Liver (tissue), 9 donors: ENCODE results near the gene HACD4. TPM values are rescaled to one million over a fixed set of nuclear protein-coding genes. Genes with fewer than 3 reads are reported as not detected.
A peak's percentile ranks its signal among the peaks of the same experiment; 100 is the strongest.

ENCODE experiments used
- DNase-seq: peaks from one replicate; pipeline ENCODE4 v3.0.0-alpha.2; 2017; ENCODE audit warnings: low spot score
- H3K27ac ChIP-seq, 2 donors: one replicate each; pipeline ENCODE4 v1.7.0; 2013; ENCODE audit warnings: inconsistent platforms in 2 of 2, low read length in 2 of 2, control low read depth in 1 of 2, low read depth in 1 of 2, mild to moderate bottlenecking in 1 of 2
- H3K27me3 ChIP-seq, 4 donors: one replicate each; pipeline versions ENCODE4 v1.6.1 to v1.7.0; 2013; ENCODE audit warnings: low read length in 3 of 4, inconsistent platforms in 1 of 4, mild to moderate bottlenecking in 1 of 4, moderate library complexity in 1 of 4; ENCODE audit not compliant: control insufficient read depth in 4 of 4, insufficient read depth in 4 of 4
- H3K36me3 ChIP-seq, 4 donors: one replicate each; pipeline versions ENCODE4 v1.6.1 to v1.7.0; 2013; ENCODE audit warnings: low read length in 3 of 4, mild to moderate bottlenecking in 3 of 4, low read depth in 1 of 4, moderate library complexity in 1 of 4; ENCODE audit not compliant: control insufficient read depth in 4 of 4, insufficient read depth in 3 of 4
- H3K4me1 ChIP-seq, 4 donors: one replicate each; pipeline versions ENCODE4 v1.6.1 to v1.7.0; 2013; ENCODE audit warnings: low read length in 3 of 4, mild to moderate bottlenecking in 3 of 4, moderate library complexity in 1 of 4; ENCODE audit not compliant: control insufficient read depth in 4 of 4, insufficient read depth in 4 of 4
- H3K4me3 ChIP-seq, 3 donors: one replicate each; pipeline versions ENCODE4 v1.6.1 to v1.7.0; 2013; ENCODE audit warnings: low read length in 3 of 3, control low read depth in 1 of 3, low read depth in 1 of 3, mild to moderate bottlenecking in 1 of 3
- H3K9ac ChIP-seq, 2 donors: one replicate each; pipeline ENCODE4 v1.7.0; 2013; ENCODE audit warnings: low read length in 2 of 2, mild to moderate bottlenecking in 2 of 2, moderate library complexity in 2 of 2, control low read depth in 1 of 2, low read depth in 1 of 2
- H3K9me3 ChIP-seq, 4 donors: one replicate each; pipeline versions ENCODE4 v1.6.1 to v1.7.0; 2013; ENCODE audit warnings: low read length in 3 of 4; ENCODE audit not compliant: control insufficient read depth in 4 of 4
- ATF3 ChIP-seq: IDR thresholded peaks from 2 replicates; pipeline ENCODE4 v1.6.1; 2016; ENCODE audit warnings: antibody characterized with exemption
- CTCF ChIP-seq: fragments of 150-350 bp; IDR thresholded peaks from 2 replicates; pipeline ENCODE4 v1.5.1; 2017; ENCODE audit warnings: improper control_type of control experiment, low read depth, low read length; ENCODE audit not compliant: missing input control
- EGR1 ChIP-seq, 2 donors: IDR thresholded peaks; 2 replicates each; pipeline ENCODE4 v1.6.1; 2016 to 2018; ENCODE audit warnings: antibody characterized with exemption in 2 of 2, low read depth in 2 of 2
- FOXA1 ChIP-seq: IDR thresholded peaks from 2 replicates; pipeline ENCODE4 v1.6.1; 2016; ENCODE audit warnings: antibody characterized with exemption
- FOXA2 ChIP-seq: IDR thresholded peaks from 2 replicates; pipeline ENCODE4 v1.6.1; 2016; ENCODE audit warnings: antibody characterized with exemption
- GABPA ChIP-seq, 2 donors: IDR thresholded peaks in 1 of 2; conservative IDR thresholded peaks in 1 of 2; 2 replicates each; pipeline ENCODE4 v1.6.1; 2016; ENCODE audit warnings: antibody characterized with exemption in 2 of 2, mild to moderate bottlenecking in 1 of 2, moderate library complexity in 1 of 2
- HNF4A ChIP-seq, 2 donors: conservative IDR thresholded peaks; 2 replicates each; pipeline ENCODE4 v1.6.1; 2016; ENCODE audit warnings: antibody characterized with exemption in 2 of 2, mild to moderate bottlenecking in 2 of 2
- HNF4G ChIP-seq: IDR thresholded peaks from 2 replicates; pipeline ENCODE4 v1.6.1; 2016; ENCODE audit warnings: antibody characterized with exemption
- JUND ChIP-seq, 2 donors: IDR thresholded peaks; 2 replicates each; pipeline ENCODE4 v1.6.1; 2016; ENCODE audit warnings: antibody characterized with exemption in 2 of 2
- MAX ChIP-seq: IDR thresholded peaks from 2 replicates; pipeline ENCODE4 v1.6.1; 2016; ENCODE audit warnings: antibody characterized with exemption
- NR2F2 ChIP-seq: IDR thresholded peaks from 2 replicates; pipeline ENCODE4 v1.6.1; 2016; ENCODE audit warnings: antibody characterized with exemption
- RAD21 ChIP-seq, 2 donors: IDR thresholded peaks; 2 replicates each; pipeline ENCODE4 v1.6.1; 2016; ENCODE audit warnings: antibody characterized with exemption in 2 of 2, mild to moderate bottlenecking in 2 of 2
- REST ChIP-seq: IDR thresholded peaks from 2 replicates; pipeline ENCODE4 v1.6.1; 2016; ENCODE audit warnings: antibody characterized with exemption, mild to moderate bottlenecking
- RXRA ChIP-seq, 2 donors: IDR thresholded peaks; 2 replicates each; pipeline ENCODE4 v1.6.1; 2017 to 2018; ENCODE audit warnings: antibody characterized with exemption in 2 of 2, mild to moderate bottlenecking in 1 of 2
- SP1 ChIP-seq: IDR thresholded peaks from 2 replicates; pipeline ENCODE4 v1.6.1; 2018; ENCODE audit warnings: antibody characterized with exemption, mild to moderate bottlenecking
- TAF1 ChIP-seq: conservative IDR thresholded peaks from 2 replicates; pipeline ENCODE4 v1.6.1; 2016; ENCODE audit warnings: antibody characterized with exemption, mild to moderate bottlenecking
- YY1 ChIP-seq: IDR thresholded peaks from 2 replicates; pipeline ENCODE4 v1.6.1; 2016; ENCODE audit warnings: antibody characterized with exemption, mild to moderate bottlenecking
- ZBTB33 ChIP-seq: IDR thresholded peaks from 2 replicates; pipeline ENCODE4 v1.6.1; 2016; ENCODE audit warnings: antibody characterized with exemption
- WGBS: extraction: QIAGEN DNeasy Blood & Tissue Kit; methylation state at CpG from one replicate; pipeline ENCODE4 v1.1.7; 2013; 5-methylcytosine and 5-hydroxymethylcytosine counted together
- polyA plus RNA-seq, 2 donors: library from polyadenylated mRNA; stranded (reverse) in 1 of 2; unstranded in 1 of 2; fragments of 200-250 nt in 1 of 2; fragments of >200 nt in 1 of 2; fragmentation: Nextera tagmentation in 1 of 2; extraction: Ambion mirVana in 1 of 2; gene quantifications; one replicate each; pipeline versions ENCODE4 v1.2.1 to v1.2.3, GENCODE V29; 2013 to 2015
- total RNA-seq, 2 donors: library from RNA; depleted of rRNA; stranded (reverse); fragments of >200 nt; gene quantifications; one replicate each; pipeline ENCODE4 v1.2.3, GENCODE V29; 2014
- donor health status: healthy.
- donor health status: healthy.
- donor health status: healthy.
- donor health status: healthy.
- donor health status: healthy.

HACD4 gene
- total RNA-seq (1 to 10 TPM in 1 of 2 donors, under 1 TPM in 1; 0.67 to 2.2 TPM), polyA plus RNA-seq (under 1 TPM; 0.25 to 0.31 TPM)

GRCh38 chr9:21031091-21031807 lies at the start of gene HACD4:
Gene HACD4 (minus strand): TSS chr9:21031640. CDS start chr9:21031590, 50 bp downstream.
- Histone ChIP-seq H3K9ac (peak within 1 kb of the TSS in 1 of 2 donors; percentile 30), H3K4me1 (peaks cover 0 to 4% (median 2%) of the 10 kb centered on the region in 4 donors), H3K36me3 (peaks cover 0 to 1% (median 0%) of the 10 kb centered on the region in 4 donors), H3K27me3 (no peaks in the 10 kb centered on the region), H3K4me3 (peak within 1 kb of the TSS; percentile 20 to 56 (median 47)), H3K27ac (peak within 1 kb of the TSS; percentile 55 to 67), H3K9me3 (no peaks in the 10 kb centered on the region)
- TF ChIP-seq NR2F2 = no peak
- no peak for TF ChIP-seq FOXA1
- TF ChIP-seq TAF1 = no peak
- no peak for TF ChIP-seq CTCF
- TF ChIP-seq MAX = no peak
- TF ChIP-seq JUND (IDR thresholded peaks at IDR 0.05) = no peak
- TF ChIP-seq EGR1 (IDR thresholded peaks at IDR 0.05; ENCODE audit: low read depth in 2 of 2) = no peak
- no peak for TF ChIP-seq FOXA2
- TF ChIP-seq REST = no peak
- TF ChIP-seq RXRA (IDR thresholded peaks at IDR 0.05) = no peak
- TF ChIP-seq RAD21 (IDR thresholded peaks at IDR 0.05) = no peak
- TF ChIP-seq HNF4G = no peak
- TF ChIP-seq GABPA (IDR thresholded peaks at IDR 0.05 in 1 of 2, conservative IDR thresholded peaks at IDR 0.05 in 1 of 2) = no peak
- no peak for TF ChIP-seq SP1
- TF ChIP-seq HNF4A (conservative IDR thresholded peaks at IDR 0.05) = no peak
- no peak for TF ChIP-seq ATF3
- no peak for TF ChIP-seq YY1
- TF ChIP-seq ZBTB33 = no peak
- DNase-seq = peak; percentile 43
- 10% methylated on average over 46 of the region's 46 CpGs for WGBS
